LNCaP clone FGC (cell line): ENCODE measurements around the gene AOX1.
"Not testable (repeated sequence)": the region's sequence is repeated elsewhere in the genome, so short reads cannot be mapped to it uniquely, and the experiment has no call there.

Experiments
- DNase-seq: peaks from one replicate; pipeline ENCODE4 v3.0.0-alpha.2; 2011; ENCODE audit warnings: low read depth
- H3K4me3 ChIP-seq: 2 replicates; pipeline ENCODE4 v1.5.1; 2011; ENCODE audit warnings: mild to moderate bottlenecking, low read depth, low read length, control low read depth
- CTCF ChIP-seq: IDR thresholded peaks from 2 replicates; pipeline ENCODE4 v1.5.1; 2012; ENCODE audit warnings: mild to moderate bottlenecking; ENCODE audit not compliant: control insufficient read depth, insufficient read depth; ENCODE audit errors: extremely low read depth

The AOX1 gene

GRCh38 chr2:200674837-200675236 is 89.0 kb downstream of the AOX1 start:
- no peak for TF ChIP-seq CTCF
- DNase-seq: no peak
- H3K4me3 ChIP-seq: no peak overlapping the region

- H3K4me3 ChIP-seq: no peak overlapping the region
- no peak for DNase-seq
- no peak for TF ChIP-seq CTCF
Observed at GRCh38 chr2:200677171-200677570, 91.4 kb downstream of the AOX1 start.

- peak; percentile 74 for DNase-seq
- TF ChIP-seq CTCF: no peak
- H3K4me3 ChIP-seq: no peak overlapping the region
Observed at GRCh38 chr2:200677721-200678532, 92.1 kb downstream of the AOX1 start.

GRCh38 chr2:200679127-200679526 is 93.3 kb downstream of the AOX1 start:
- no peak for TF ChIP-seq CTCF
- no peak overlapping the region for H3K4me3 ChIP-seq
- no peak for DNase-seq

GRCh38 chr2:200679535-200679934 is 93.7 kb downstream of the AOX1 start:
- no peak overlapping the region for H3K4me3 ChIP-seq
- TF ChIP-seq CTCF: no peak
- DNase-seq: no peak

- no peak overlapping the region for H3K4me3 ChIP-seq
- TF ChIP-seq CTCF: no peak
- DNase-seq: no peak
Observed at GRCh38 chr2:200681697-200682096, 95.9 kb downstream of the AOX1 start.

GRCh38 chr2:200682407-200682806 is 96.6 kb downstream of the AOX1 start:
- H3K4me3 ChIP-seq, DNase-seq: not testable (repeated sequence)
